NCI-H510A treated with DMSO at 0.1 percent for 48 hours (cell line): Measurements from ENCODE around the gene WRAP73.

ENCODE experiments used
- DNase-seq: peaks from one replicate; lab custom pipeline; 2025; lab: John Stamatoyannopoulos, UW

Gene WRAP73

GRCh38 chr1:3610527-3611169, 39.3 kb downstream of the WRAP73 start:
- DNase-seq = no peak

GRCh38 chr1:3609769-3610526, 40.0 kb downstream of the WRAP73 start:
- DNase-seq = no peak

GRCh38 chr1:3609016-3609768, 40.7 kb downstream of the WRAP73 start:
- DNase-seq = no peak

- no peak for DNase-seq
These were observed 41.7 kb downstream of the WRAP73 start for GRCh38 chr1:3608154-3608553.

- no peak for DNase-seq
These were observed 42.2 kb downstream of the WRAP73 start for GRCh38 chr1:3607703-3608065.

- no peak for DNase-seq
These were observed 42.9 kb downstream of the WRAP73 start for GRCh38 chr1:3606779-3607702.

- no peak for DNase-seq
These were observed 44.7 kb downstream of the WRAP73 start for GRCh38 chr1:3604997-3605823.

- no peak for DNase-seq
These were observed 45.4 kb downstream of the WRAP73 start for GRCh38 chr1:3604468-3604974.

GRCh38 chr1:3603571-3604467, 46.1 kb downstream of the WRAP73 start:
- no peak for DNase-seq

GRCh38 chr1:3603156-3603555, 46.7 kb downstream of the WRAP73 start:
- no peak for DNase-seq

- DNase-seq = no peak
These were observed 47.5 kb downstream of the WRAP73 start for GRCh38 chr1:3602375-3602774.

GRCh38 chr1:3601743-3602142, 48.2 kb downstream of the WRAP73 start:
- DNase-seq = no peak

GRCh38 chr1:3600354-3600753, 49.5 kb downstream of the WRAP73 start:
- DNase-seq = no peak

GRCh38 chr1:3599816-3600215, 50.1 kb downstream of the WRAP73 start:
- DNase-seq = no peak

GRCh38 chr1:3599286-3599811, 50.6 kb downstream of the WRAP73 start:
- no peak for DNase-seq

GRCh38 chr1:3598522-3599285, 51.2 kb downstream of the WRAP73 start:
- no peak for DNase-seq

- DNase-seq = no peak
These were observed 51.8 kb downstream of the WRAP73 start for GRCh38 chr1:3598051-3598491.

GRCh38 chr1:3597599-3597964, 52.3 kb downstream of the WRAP73 start:
- no peak for DNase-seq
